HG03442 (cell line): ENCODE measurements around the gene CMC2.
A peak's percentile ranks its signal among the peaks of the same experiment; 100 is the strongest.

Experiments
- ATAC-seq: cut with Tn5 transposase; IDR thresholded peaks from one replicate; pipeline ENCODE4 v1.9.1; 2021; ENCODE audit warnings: mild to moderate bottlenecking, moderate library complexity; ENCODE audit not compliant: unreplicated experiment

CMC2 gene

DNA sequence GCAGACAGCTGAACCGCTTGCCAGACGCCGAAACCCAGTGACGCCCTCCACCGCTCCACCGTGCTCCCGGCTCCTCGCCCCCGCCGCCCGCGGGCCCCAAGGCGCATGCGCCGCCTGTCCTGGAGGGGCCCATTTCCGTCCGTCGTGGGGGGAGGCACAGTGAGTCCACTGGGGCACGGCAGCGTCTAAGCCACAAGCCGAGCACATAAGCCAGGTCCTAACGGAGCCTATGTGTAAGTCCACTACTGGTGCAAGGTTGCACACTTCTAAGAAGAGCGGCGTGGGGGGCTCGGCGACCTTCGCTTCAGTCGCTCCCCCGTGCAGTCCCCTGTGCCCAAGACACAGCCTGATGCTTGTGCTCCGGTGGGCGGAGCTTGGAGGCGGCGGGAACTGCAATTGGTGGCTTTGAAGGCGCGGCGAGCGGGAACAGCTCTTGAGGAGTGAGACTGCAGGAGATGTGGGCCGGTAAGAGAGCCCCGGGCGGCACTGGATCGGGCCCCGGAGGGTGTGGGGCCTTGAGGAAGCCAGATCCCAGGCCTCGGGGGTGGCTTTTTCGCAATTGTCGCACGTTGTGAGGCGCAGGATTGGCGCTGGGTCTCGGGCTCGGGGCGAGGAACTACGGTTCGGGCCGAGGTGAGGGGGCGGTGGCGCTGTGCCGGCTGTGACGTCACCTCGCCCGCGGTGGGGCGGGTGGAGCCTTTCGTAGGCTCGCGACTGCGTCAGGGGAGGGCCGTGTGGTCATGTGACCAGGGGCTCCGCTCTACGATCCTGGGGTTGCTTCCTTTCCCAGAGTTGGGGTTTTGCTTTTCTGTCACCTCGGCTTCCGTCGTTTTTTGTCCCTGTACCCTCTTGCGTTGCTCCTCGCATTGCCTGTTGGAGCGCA, at the start of gene CMC2, which contains the start of gene CENPN:
TSS of gene CMC2 (minus strand) at position 73 of the 883 bp plus-strand sequence. CDS start 9,491 bp downstream, outside the sequence.
TSS of gene CENPN (plus strand) at position 402 of the 883 bp plus-strand sequence. CDS start 4,726 bp downstream, outside the sequence.
- peak; percentile 80 for ATAC-seq

- no peak for ATAC-seq
Observed at GRCh38 chr16:81053761-81054160, 47.1 kb upstream of the CMC2 start.

DNA sequence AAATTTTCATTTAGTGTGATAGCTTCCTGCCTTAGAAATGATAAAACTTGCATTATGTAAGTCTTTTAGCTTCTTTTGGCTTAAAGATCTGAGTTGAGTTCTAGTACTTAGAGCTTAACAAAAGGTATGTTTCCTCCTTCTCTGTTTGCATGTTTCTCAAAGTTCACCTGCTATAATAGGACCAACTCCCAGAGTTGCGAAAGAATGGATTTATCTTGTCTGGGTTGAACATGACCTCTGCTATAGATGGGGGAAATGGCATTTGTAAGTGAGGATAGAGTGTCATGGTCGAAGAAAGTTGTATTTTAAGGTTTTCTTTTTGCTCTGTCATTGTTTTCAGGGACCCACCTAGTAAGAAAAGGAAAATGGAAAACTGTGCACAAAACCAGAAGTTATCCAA, 36.1 kb upstream of the CMC2 start:
- ATAC-seq = no peak

DNA sequence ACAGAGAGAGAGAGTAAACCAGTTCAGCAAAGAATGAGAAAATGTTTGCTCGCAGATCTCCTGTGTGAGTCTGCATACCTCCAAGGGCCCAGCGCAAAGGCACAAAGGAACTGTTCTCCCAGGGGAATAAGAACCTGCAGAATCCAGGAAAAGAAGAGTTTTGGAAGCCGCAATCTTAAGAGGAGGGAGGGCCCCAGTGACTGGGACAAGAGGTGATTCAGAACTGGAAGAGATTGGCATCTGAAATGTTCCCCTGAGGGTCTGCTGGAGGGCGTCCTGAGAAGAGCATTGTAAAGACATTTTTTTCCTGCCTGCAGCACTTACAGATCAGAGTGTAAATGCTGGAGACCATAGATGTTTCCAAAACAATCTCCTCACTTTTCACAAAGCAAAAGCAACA, 35.0 kb upstream of the CMC2 start:
- ATAC-seq = no peak

DNA sequence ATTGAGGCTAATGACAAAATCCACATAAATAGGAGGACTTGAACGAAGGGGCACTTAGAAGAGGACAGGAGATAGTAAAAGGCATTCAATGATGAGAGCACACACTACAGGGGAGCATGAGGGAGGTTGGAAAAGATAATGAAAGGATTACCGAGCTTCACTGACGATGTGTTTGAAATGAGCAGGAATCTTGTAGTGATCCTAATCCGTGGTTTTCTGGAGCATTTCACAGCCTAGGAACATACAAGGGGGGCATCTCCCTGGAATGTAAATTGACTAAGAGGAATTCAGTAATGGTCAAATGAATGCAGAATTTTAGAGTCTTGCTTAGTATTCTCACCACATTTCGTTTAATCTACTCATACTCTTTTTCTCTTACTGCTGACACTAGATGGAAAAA, 34.2 kb upstream of the CMC2 start:
- no peak for ATAC-seq

- ATAC-seq = no peak
Observed at GRCh38 chr16:81040131-81040530, 33.4 kb upstream of the CMC2 start.

GRCh38 chr16:81036751-81037350, 30.2 kb upstream of the CMC2 start:
- no peak for ATAC-seq

- peak; percentile 57 for ATAC-seq
Observed at GRCh38 chr16:81035975-81036750, 29.5 kb upstream of the CMC2 start.

GRCh38 chr16:81035398-81035974, 28.8 kb upstream of the CMC2 start, which contains the start of gene ATMIN:
Gene ATMIN (plus strand): TSS chr16:81035842. CDS start chr16:81035871, 29 bp downstream.
- ATAC-seq = peak; percentile 90

- ATAC-seq = no peak
Observed at GRCh38 chr16:81029930-81030604, 23.4 kb upstream of the CMC2 start.

GRCh38 chr16:81026429-81026828, 19.7 kb upstream of the CMC2 start:
- no peak for ATAC-seq

DNA sequence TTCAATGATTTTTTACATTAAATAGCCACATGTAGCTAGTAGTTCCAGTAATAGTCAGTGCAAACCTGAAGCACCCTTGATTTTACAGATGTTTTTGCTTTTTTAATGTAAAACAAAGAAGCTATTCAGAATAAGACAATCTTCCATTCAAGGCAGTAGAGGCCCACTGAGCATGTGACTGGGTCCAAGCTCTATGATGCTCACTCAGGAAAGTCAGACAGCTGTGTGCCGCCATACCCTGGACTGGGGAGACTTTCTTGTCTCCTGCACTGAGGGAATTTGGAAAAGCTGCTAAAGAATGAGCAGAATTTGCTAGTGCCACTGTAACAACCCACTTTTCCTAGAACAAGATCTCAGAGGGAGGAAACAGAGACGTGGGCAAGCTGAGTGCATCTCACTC, 11.8 kb upstream of the CMC2 start:
- ATAC-seq = no peak

DNA sequence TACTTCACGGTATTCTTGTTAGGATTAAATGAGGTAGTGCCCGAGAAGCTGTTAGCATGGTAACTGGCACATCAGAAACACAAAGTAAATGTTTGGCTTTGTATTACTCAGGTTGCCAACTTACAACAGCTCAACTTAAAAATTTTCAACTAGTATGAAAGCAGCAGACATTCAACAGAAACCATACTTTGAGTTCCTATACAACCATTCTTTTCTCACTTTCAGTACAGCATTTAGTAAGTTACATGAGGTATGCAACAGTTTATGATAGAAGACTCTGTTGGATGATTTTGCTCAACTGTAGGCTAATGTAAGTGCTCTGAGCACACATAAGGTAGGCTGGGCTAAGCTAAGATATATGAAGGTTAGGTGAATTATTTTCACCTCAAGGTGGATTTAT, 8.0 kb upstream of the CMC2 start:
- ATAC-seq = no peak

DNA sequence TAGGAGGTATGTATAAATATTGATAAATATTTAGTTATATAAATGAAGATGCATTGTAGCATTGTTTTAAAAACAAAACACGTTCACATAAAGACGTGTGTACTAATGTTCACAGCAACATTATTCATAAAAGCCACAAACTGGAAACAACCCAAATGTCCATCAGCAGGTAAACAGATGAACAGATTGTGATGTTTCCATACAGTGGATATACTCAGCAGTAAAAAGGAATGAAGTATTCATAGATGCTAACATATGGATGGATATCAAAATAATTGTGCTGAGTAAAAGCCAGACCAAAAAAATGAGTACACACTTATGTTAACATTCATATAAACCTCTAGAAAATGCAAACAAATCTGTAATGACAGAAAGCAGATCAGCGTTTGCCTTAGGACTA, 6.3 kb upstream of the CMC2 start:
- ATAC-seq = no peak

DNA sequence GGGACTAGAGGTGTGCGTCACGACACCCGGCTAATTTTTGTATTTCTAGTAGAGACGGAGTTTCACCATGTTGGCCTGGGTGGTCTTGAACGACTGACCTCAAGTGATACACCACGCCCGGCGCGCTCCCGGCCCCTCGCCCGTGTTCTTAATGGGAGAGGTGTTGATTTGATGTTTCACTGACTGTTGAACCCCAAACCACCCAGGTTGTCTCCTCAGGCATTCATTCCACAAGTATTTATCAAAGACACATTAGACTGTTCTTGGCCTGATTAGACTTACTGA, 1.8 kb upstream of the CMC2 start:
- ATAC-seq = no peak

DNA sequence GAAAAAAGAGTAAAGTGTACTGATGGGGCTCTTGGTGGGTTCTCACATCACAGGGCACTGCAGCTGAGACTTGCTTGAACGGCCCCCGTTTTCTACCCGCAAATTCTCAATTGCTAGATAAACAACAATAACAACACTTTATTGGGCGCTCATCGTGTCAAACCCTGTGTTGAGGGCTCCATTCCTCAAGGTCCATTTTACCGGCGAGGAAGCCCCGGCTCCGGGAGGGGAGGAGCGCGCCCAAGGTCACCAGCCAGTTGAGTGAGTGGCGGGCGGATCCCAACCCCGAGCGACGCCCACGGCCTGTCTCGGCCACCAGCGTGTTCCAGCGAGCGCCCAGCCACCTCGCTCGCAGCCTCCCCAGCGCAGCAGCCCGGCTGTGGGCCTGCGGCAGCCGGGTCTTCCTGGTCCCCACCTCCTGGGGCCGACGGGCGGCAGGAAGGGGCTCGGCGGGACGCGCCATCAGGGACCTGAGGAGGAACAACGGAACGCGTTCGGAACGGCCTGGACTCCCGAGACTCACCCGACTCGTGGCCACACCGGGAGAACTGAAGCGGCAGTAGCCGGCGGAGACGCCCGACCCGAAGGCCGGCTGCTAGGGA, 373 bp downstream of the CMC2 start:
- peak; percentile 24 for ATAC-seq

DNA sequence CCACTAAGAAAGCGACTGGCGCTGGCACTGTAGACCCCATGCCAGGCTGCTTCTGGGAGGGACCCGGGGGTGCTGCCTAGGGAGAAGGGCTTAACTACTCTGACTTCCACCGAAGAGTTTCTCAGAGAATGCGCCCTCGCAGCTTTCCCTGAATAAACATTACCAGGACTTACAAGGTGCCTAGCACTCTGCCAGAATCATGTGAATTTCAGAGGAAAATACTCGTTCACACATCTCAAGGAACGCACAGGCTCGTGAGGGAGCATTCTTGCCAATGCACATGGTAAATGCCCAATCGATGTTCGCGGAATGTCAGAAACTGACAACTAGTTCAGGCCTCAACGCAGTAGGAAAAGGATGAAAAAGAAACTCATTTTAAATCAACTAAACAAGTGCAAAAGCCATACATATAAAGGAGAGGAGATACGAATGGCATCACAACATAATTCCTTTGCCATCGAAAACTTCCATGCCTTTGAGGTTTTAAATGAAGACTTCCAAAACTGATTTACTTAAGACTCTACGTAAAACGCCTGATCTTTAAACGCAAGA, 999 bp downstream of the CMC2 start:
- ATAC-seq = no peak

DNA sequence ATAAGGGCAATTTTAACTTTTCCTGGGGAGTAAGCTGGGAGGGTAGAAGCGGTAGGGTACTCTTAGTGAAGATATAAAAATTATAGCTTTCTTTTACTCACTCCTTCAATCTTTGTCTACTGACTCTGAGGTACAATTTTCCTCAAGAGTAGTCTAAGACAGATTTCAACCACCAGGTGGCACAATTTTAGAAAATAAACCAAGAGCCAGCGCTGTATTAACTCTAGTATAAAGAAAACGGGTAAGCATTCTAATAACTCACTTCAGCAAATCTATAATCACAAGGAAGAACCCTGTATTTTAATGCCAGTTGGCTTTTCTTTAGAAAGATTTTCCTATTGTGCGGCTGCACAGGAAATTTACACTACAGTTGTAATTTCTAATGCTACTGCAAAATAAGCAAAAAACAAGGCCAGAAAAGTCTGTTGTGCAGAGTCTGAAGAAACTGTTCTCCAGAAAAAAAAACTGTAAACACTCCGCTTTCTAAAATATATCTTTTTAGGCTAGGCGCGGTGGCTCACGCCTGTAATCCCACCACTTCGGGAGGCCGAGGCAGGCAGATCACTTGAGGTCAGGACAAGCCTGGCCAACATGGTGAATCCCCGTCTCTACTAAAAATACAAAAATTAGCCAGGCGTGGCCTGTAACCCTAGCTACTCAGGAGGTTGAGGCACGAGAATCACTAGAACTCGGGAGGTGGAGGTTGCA, 1.9 kb downstream of the CMC2 start:
- no peak for ATAC-seq
